Nephron (organoid): ENCODE results near the gene FNIP2.

Experiments
- H3K27ac Mint-ChIP-seq, 3 experiments: 2 replicates each; pipeline ENCODE4 v1.8.0; 2020; ENCODE audit warnings: mixed read lengths in 3 of 3, mild to moderate bottlenecking in 2 of 3, moderate library complexity in 1 of 3
- H3K27me3 Mint-ChIP-seq: 2 replicates; pipeline ENCODE4 v1.8.0; 2021; ENCODE audit warnings: low read depth, mild to moderate bottlenecking, moderate library complexity, mixed read lengths
- H3K36me3 Mint-ChIP-seq: 2 replicates; pipeline ENCODE4 v1.8.0; 2020; ENCODE audit warnings: low read depth, mixed read lengths
- H3K4me1 Mint-ChIP-seq: 2 replicates; pipeline ENCODE4 v1.8.0; 2020; ENCODE audit warnings: mixed read lengths
- H3K4me3 Mint-ChIP-seq, 3 experiments: 2 replicates each; pipeline ENCODE4 v1.8.0; 2020; ENCODE audit warnings: mild to moderate bottlenecking in 3 of 3, mixed read lengths in 3 of 3, moderate library complexity in 2 of 3
- H3K9me3 Mint-ChIP-seq: 2 replicates; pipeline ENCODE4 v1.8.0; 2020; ENCODE audit warnings: mixed read lengths
- TF ChIP-seq, protein P1 (sequence below), 3 experiments: fragments of 200-600 bp; sonication (generic); IDR thresholded peaks; one replicate each; pipeline ENCODE4 v1.5.0; 2021; ENCODE audit warnings: antibody characterized with exemption in 3 of 3; ENCODE audit not compliant: unreplicated experiment in 3 of 3

Gene FNIP2

GRCh38 chr4:158817562-158818296 is 48.9 kb downstream of the FNIP2 start:
- Mint-ChIP-seq H3K36me3 (no peaks in the 10 kb centered on the region), H3K27me3 (peaks cover 4% of the 10 kb centered on the region), H3K4me1 (peaks cover 19% of the 10 kb centered on the region), H3K9me3 (no peaks in the 10 kb centered on the region), H3K4me3 (no peak overlapping the region), H3K27ac (peak overlapping the region in 2 of 3 experiments; percentile 19 to 65)
- TF ChIP-seq, protein P1, sequence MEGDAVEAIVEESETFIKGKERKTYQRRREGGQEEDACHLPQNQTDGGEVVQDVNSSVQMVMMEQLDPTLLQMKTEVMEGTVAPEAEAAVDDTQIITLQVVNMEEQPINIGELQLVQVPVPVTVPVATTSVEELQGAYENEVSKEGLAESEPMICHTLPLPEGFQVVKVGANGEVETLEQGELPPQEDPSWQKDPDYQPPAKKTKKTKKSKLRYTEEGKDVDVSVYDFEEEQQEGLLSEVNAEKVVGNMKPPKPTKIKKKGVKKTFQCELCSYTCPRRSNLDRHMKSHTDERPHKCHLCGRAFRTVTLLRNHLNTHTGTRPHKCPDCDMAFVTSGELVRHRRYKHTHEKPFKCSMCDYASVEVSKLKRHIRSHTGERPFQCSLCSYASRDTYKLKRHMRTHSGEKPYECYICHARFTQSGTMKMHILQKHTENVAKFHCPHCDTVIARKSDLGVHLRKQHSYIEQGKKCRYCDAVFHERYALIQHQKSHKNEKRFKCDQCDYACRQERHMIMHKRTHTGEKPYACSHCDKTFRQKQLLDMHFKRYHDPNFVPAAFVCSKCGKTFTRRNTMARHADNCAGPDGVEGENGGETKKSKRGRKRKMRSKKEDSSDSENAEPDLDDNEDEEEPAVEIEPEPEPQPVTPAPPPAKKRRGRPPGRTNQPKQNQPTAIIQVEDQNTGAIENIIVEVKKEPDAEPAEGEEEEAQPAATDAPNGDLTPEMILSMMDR (IDR thresholded peaks at IDR 0.05; ENCODE audit: unreplicated experiment in 3 of 3), result no peak

DNA sequence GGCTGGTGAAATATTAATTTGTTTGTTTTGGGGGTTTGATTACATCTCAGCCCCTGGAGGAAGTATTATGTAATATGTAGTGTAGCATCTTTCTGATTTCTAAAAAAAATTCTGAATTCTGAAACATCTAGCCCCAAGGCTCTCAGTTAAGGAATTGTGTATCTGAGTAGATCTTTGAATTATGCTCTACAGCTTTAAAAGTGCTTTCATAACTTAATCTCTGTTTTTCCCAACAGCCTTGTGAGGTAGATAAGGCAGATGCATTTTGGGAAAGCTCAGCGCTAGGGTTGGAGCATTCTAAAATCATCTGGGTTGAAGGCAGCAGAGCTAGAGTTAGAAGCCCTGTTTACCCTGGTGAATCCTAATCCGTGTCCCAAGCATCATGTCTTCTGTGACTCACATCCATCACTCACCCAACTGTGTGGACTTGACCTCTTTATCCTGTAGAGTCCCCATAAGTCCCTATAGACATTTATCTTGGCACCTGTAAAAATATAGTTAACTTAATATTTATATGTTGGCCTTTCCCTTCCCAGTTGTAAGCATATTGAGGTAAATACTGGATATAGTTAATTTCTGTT is 49.8 kb downstream of the FNIP2 start:
- H3K4me1 Mint-ChIP-seq, result peaks cover 16% of the 10 kb centered on the region
- no peaks in the 10 kb centered on the region for H3K36me3 Mint-ChIP-seq
- H3K27me3 Mint-ChIP-seq, result peaks cover 4% of the 10 kb centered on the region
- no peaks in the 10 kb centered on the region for H3K9me3 Mint-ChIP-seq
- TF ChIP-seq, protein P1 (IDR thresholded peaks at IDR 0.05; ENCODE audit: unreplicated experiment in 3 of 3), result no peak
- no peak overlapping the region for H3K4me3 Mint-ChIP-seq
- H3K27ac Mint-ChIP-seq, result peak overlapping the region in 1 of 3 experiments; percentile 65

- H3K36me3 Mint-ChIP-seq, result no peaks in the 10 kb centered on the region
- no peaks in the 10 kb centered on the region for H3K9me3 Mint-ChIP-seq
- H3K4me3 Mint-ChIP-seq, result no peak overlapping the region
- no peaks in the 10 kb centered on the region for H3K27me3 Mint-ChIP-seq
- peak overlapping the region; percentile 21 to 73 (median 23) for H3K27ac Mint-ChIP-seq
- TF ChIP-seq, protein P1 (IDR thresholded peaks at IDR 0.05; ENCODE audit: unreplicated experiment in 3 of 3), result no peak
- H3K4me1 Mint-ChIP-seq, result peaks cover 27% of the 10 kb centered on the region
Observed at GRCh38 chr4:158819942-158820786, 51.3 kb downstream of the FNIP2 start.

- TF ChIP-seq, protein P1 (IDR thresholded peaks at IDR 0.05; ENCODE audit: unreplicated experiment in 3 of 3), result no peak
- H3K27ac Mint-ChIP-seq, result peak overlapping the region; percentile 28 to 77 (median 70)
- no peaks in the 10 kb centered on the region for H3K9me3 Mint-ChIP-seq
- H3K27me3 Mint-ChIP-seq, result no peaks in the 10 kb centered on the region
- no peak overlapping the region for H3K4me3 Mint-ChIP-seq
- peaks cover 39% of the 10 kb centered on the region for H3K4me1 Mint-ChIP-seq
- no peaks in the 10 kb centered on the region for H3K36me3 Mint-ChIP-seq
Observed at GRCh38 chr4:158821228-158821971, 52.6 kb downstream of the FNIP2 start.

DNA sequence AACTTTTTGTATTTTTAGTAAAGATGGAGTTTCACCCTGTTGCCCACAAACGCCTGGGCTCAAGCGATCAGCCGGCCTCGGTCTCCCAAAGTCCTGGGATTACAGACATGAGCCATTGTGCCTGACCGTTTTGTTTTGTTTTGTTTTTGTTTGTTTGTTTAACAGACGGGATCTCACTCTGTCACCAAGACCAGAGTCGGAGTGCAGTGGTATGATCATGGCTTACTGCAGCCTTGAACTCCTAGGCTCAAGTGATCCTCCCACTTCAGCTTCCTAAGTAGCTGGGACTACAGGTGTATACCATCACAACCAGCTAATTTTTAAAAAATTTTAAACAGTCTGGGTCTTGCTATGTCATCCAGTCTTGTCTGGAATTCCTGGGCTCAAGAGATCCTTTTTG is 53.5 kb downstream of the FNIP2 start:
- H3K27me3 Mint-ChIP-seq, result no peaks in the 10 kb centered on the region
- no peaks in the 10 kb centered on the region for H3K9me3 Mint-ChIP-seq
- H3K27ac Mint-ChIP-seq, result no peak overlapping the region
- peaks cover 47% of the 10 kb centered on the region for H3K4me1 Mint-ChIP-seq
- no peaks in the 10 kb centered on the region for H3K36me3 Mint-ChIP-seq
- TF ChIP-seq, protein P1 (IDR thresholded peaks at IDR 0.05; ENCODE audit: unreplicated experiment in 3 of 3), result no peak
- H3K4me3 Mint-ChIP-seq, result no peak overlapping the region
